ENCODE data around the gene TMEFF2.

TMEFF2 gene, protein sequence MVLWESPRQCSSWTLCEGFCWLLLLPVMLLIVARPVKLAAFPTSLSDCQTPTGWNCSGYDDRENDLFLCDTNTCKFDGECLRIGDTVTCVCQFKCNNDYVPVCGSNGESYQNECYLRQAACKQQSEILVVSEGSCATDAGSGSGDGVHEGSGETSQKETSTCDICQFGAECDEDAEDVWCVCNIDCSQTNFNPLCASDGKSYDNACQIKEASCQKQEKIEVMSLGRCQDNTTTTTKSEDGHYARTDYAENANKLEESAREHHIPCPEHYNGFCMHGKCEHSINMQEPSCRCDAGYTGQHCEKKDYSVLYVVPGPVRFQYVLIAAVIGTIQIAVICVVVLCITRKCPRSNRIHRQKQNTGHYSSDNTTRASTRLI

DNA sequence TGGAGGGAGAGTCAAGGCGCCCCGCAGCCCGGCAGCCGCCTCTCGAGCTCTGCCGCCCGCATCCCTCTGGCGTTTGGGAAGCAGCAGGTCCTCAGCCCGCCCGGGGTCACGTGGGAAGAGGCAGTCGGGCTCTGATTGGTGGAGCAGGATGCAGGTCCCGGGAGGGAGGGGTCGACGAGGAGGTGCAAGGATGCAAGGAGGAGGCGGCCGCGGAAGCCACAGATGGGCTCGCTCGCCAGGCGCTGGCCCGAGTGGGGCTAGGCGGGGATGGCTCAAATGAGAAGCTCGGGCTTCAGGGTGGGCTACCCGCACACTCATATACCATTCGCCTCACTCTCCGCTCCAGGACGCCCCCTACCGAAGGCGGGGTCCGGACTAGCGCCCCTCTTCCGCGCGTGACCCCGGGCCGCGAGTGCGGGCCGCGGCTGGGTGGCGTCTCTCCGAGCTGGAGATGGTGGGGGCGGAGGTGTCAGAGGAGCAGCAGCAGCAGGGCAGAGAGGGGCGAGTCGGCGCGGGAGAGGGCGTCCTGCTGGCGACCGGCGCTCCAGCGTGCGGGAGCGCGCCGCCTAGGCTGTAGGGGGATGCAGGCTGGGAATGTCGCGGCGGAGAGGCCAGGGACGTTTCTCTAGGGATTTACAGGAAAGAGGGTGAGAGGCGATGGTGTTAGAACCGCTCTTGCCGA is at the start of gene TMEFF2:
Gene TMEFF2, minus strand, starts transcription at position 68 of the 682 bp plus-strand sequence. CDS start 409 bp downstream, outside the sequence.
- peak; percentile 65 for DNase-seq

DNA sequence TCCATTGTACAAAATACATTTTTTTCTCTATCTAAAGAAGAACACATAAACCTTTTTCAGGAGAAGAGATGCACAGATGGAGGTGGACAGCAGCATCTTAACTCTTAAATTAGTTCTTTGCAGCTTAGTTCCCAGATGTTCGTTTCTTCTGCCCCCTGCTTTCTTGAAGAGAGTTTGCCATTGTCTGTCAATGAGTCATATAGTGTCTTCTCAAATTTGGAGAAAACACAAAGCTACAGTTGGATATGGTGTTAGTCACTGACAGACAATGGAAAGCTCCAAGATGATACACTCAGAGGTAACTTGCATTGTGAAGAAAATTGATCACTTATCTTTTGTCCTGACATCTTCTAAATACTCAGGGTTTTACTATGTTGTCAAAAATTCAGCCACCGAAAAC is 48.8 kb upstream of the TMEFF2 start:
- DNase-seq, result no peak

DNA sequence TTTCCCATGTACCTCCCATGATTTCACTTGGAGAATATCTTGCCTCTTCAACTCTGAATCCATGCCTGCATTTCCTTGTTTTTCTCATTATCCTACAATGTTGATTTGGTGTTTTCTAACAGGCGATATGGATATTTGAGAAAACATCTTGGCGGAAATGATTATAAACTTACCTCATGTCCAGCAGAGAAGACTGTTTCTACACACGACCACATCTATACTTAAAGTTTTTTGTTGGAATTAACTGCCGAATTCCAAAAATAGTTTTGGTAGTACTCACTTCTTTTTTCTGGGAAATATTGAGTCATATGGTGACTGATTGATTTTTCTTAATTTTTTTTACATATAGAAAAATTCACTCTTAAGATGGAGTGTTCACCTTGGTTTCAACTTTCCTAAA is 41.4 kb upstream of the TMEFF2 start:
- no peak for DNase-seq

DNA sequence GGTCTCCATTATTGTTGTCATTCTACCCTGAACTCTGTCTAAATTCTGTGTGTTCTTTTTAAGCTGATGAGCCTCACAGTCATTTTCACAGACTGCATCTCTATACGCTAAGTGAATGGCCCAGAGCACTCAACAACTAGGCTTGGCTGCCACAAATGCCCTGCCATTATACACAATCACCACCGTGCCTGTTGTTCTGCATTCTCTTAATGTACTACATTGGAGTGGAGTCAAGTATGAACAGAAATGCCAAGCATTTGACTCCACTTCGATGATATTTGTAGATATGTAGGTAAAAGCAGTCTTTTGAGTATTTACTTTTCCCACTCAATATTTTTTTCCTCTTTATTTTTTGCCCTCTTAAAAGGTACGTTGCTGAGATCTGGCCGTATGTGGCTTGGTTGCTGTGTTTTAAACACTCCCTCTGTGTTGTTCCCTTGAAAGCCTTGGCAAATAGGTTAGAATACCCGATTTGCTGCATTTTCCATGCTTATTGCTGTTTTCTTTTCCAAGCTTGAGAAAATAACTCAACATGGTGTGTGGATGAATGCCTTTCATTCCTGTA is 36.2 kb upstream of the TMEFF2 start:
- DNase-seq, result no peak

DNA sequence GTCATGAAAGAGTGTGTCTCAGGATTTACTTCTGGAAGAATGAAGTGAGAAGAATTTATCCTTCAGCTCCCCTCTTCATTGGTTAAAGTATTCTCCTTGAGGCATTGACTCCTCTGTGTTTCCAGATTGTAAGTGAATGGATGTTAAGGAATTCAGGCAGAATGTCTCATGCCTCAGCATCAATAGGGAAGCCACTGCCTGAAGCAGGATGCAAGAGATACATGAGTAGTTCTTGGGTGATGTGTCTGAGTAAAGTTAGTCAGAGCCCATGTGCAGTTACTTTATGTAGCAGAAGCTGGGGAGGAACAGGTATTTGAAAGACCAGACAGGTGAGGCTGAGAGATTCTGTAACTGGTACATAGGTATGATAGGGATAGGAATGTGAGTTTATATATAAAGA is 34.0 kb upstream of the TMEFF2 start:
- no peak for DNase-seq

DNA sequence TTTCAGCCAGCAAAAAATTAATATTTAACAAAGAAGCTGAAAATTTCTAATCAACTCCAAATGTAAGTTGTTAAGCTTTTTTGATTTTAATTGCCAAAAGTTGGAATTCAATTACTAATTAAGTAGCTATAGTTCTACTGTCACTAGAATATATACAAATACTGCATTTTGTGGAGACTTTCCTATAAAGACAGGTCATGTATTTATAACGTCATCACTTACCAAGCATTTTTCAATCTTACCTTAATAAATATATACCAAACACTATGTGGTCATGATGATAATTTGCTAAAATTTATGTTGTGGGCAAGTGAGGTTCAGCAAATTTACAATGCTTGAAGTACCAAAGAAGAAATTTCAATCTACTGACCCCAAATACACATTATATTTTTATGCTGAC is 24.2 kb upstream of the TMEFF2 start:
- DNase-seq, result no peak

DNA sequence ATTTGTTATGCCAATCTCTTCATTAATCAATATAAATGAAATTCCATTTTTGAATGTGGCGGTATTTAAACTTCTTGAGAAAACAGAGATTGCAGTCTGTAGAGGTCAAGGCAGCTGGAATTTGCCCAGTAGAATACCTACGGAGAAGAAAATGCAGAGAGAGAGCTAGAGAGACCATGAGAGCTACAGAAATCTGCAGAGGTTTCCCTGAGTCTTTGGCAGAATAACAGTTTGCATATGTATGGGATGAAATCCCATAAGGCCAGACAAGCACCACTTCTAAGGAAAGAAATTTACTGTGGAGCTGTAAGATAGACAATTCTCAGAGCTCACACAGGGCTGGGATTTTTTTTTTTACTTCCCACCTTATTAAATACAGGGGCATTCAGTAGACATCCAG is 23.6 kb upstream of the TMEFF2 start:
- no peak for DNase-seq

DNA sequence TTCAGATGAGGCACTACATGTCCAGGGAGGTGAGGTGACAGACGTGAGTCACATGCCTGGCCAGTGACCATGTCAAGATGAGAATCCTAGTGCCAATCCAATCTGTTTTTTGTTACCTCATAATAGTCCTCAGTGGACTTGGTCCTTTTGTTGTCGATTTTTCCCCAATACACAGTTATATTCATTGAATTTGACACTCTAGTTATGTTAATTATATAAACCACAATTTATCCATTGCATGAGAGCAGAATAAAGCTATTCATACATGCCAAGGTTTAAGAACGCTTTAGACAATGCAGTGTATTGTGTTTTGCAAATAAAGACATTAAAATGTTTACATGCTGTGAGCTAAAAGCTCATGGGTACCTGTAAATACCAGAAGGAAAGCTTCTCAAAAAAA is 21.6 kb upstream of the TMEFF2 start:
- no peak for DNase-seq

DNA sequence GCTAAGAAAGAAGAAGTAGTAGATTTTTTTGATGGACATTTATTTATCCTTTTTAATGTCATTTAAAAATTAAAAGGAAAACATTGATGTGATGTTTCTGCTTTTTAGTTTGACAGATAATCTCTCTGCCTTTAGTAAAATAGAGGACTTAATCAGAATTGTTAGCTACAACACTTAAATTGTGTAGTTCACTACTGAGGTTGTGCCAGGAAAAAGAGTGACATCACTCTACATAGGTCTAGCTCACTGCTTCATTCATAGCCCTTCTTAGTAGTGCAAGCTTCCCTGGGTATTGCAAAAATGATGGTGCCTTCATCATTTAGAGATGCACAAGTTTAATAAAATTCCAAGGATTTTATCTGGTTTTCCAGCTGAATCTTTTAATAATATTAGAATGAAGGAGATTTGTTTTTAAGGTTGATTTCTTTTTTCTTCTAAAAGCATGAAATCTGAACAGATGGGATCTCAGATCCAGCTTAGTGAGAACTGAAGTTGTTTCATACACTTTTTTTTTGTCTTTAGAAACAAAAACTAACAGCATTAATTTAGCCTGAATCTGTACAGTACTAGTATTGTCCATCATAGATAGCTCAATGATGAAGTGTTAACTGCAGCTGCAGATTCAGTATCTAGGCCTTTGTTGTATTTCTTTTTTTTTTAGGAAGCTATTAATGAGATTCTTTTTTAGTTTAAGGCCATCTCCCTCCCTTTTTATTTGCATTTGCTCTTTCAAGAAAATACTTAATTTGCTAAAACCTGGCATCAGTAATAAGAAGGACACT is 20.6 kb upstream of the TMEFF2 start:
- DNase-seq, result no peak

DNA sequence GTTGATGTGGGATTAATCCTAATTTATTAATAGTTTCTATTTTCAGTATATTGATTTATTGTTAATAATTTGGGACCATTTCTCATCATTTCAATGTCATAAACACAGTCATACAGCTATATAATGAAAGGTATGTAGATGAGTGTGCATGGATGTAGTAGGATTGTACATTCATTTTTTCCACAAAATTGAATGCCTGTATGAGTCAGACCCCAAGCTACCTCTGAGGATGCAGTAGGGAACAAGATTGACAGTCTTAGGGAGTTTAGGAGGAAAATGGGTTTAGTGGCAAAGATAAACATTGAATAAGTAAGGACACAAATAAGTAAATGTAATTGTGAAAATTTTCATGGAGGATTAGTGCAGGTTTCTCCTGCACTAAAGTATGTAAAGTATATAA is 14.1 kb upstream of the TMEFF2 start:
- DNase-seq, result no peak

DNA sequence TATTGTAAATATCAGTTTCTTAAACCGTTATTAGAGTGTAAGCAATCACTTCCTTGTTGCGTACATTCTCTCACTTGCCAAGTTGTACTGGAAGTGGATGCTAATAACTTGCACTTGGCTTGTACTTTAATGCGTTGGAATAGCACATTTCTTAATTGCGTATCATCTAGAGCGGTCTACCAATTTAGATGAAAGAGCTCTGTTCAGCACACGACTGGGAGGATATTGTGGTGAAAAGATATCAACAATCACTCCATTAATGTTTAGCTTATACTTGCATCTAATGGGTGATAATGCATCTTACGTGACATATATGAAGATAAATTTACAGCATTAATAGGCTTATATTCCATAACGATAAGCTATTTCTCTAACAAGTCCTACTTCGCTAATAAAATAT is 11.7 kb upstream of the TMEFF2 start:
- no peak for DNase-seq

DNA sequence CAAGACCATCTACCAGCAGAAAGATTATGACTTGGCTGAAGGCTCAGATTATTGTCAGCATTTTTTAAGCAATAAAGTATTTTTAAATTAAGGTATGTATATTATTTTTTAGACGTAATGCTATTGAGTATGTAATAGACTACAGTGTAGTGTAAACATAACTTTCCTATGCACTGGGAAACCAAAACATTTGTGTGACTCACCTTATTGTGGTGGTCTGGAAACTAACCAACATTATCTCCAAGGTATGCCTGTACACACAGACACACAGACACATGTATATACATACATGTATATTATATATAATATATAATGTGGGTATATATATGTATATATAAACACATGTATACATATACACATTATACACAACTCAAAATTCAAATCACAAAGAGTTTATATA is 9.1 kb upstream of the TMEFF2 start:
- DNase-seq, result no peak

DNA sequence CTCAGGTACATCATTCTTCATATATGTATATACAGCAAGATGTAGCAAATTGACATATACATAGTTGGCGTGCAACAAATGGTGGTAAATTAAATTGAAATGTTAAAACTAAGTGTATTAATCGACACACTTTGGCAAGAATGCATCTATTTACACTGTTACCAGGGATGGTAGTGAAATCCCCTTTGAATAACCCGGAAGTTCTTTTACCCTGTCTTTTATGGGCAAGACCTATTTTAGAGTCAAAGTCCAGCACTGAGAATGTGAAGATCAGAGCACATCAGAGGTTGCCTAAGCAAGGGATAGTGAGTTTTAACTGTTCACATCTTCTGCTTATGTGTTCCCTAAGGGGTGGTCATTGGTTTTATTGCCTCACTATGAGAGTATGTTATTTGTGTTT is 7.6 kb upstream of the TMEFF2 start:
- no peak for DNase-seq

DNA sequence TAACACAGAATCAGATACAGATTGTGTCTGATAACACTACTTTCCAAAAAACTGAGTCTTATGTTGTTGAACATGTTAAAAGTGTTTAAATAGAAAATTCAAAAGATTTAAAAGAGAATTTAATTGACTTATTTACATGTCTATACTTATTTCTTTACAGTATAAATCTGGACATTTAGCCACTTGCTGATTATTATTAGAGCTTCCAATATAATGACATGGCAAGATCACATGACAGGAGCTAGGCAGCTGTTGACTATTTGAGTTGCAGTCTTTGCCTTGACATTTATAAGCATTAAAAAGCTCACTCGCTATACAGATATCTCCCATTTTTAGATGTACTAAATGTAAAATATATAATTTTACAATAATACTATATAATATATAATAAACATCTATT is 6.4 kb upstream of the TMEFF2 start:
- DNase-seq, result no peak

DNA sequence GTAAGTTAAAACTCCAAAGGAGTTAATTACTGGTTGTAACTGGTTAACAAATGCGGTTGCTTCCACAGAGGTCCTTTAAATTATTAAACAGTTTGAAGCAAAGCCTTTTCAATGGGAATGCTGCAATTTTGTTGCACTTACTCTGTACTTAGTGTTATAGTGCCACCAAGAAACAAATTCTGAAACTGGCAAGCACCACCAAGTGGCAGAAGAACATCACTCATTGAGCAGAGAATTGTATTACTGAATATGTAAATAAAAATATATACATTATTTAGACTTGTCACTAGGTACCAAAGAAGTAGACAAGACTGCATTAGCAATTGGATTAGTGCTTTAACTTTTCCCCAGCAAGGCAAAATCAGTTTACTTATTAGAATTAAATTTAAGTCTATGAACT is 2.6 kb upstream of the TMEFF2 start:
- DNase-seq, result no peak

DNA sequence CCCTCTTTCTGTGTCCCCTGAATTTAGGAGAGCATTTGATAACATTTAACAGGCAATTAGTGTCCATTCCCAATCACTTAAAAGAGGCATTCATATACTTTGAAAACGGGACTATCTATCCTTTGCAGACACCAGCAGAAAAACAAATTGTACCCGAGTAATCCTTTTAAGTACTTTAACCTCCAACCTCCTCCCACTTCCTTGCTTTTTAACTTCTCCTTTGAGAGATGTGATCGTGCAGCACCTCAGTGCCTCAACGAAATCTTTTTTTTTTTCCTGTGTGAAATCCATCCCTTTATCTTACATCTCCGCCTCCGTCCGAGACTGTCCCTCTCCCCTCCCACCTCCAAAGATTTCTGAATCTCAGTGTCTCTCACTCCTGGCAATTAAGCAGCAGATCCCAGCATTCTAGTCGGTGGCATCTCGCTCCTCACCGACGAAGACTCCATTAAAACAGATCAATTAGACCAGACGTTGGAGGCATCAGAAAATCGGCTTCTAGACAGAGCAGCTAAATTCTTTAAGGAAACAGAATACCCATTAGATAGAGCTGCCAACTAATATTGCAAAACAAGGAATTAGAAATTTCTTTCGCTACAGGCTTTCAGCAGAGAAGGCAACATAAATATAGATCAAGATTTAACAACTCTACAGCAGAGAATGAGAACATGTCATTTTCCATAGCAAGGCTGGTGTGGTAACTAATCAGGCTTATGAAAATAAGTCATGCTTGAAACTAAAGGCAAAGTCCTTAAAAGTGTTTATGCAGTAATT is 1.9 kb upstream of the TMEFF2 start:
- peak; percentile 10 for DNase-seq

DNA sequence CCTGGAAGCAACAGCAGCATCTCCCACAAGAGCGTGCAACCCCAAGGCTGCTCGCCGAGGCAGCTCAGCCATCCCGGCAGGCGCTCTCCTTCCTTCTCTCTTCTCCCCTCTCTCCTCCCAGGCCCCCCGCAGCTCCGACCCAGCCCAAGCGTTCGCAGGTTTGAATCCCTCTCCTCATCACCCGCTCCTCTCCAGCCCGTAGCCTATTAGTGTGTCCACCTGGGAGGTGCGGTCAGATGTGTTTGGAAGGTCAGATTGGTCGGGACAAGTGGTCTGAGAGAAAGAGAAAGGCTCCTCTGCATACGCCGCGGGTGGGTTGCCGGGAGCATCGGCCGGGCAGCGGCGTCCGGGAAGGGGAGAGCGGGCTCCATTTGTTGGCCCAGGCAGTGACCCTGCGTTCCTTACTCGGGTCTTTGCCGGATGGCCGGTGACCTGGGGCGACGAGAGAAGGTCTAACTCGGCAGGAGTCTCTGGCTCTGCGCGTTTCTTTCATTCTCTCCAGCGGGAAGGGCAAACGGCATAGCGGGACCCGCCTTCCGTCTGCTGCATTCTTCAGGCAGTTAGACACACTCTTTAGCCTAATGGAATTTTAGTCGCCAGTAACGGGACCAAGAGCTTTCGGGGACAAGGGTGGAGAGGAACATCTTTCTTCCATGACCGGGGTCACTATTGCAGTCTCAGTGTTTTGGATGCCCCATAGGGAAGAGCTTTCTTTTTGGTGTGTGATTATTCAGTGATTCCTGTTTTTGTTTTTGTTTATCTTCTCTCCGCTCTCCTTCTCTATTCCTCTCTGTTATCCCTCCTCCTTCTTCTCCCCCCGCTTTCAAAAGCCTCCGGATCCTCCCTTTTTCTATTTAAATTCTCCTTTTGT is 1.1 kb upstream of the TMEFF2 start:
- DNase-seq, result no peak

DNA sequence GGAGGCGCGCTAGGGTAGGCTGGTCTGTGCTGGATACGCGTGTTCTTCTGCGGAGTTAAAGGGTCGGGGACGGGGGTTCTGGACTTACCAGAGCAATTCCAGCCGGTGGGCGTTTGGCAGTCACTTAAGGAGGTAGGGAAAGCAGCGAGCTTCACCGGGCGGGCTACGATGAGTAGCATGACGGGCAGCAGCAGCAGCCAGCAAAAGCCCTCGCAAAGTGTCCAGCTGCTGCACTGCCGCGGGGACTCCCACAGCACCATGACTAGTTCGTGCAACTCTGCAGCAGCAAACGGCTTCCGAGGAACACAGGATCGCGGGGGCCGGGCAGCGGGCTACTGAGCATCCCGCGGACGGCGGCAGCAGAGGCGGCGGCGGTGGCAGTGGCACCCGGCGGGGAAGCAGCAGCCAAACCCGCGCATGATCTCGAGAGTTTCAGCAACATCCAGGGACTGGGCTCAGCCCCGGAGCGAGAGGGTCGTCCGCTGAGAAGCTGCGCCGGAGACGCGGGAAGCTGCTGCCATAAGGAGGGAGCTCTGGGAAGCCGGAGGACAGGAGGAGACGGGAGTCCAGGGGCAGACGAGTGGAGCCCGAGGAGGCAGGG is 368 bp downstream of the TMEFF2 start:
- peak; percentile 13 for DNase-seq

DNA sequence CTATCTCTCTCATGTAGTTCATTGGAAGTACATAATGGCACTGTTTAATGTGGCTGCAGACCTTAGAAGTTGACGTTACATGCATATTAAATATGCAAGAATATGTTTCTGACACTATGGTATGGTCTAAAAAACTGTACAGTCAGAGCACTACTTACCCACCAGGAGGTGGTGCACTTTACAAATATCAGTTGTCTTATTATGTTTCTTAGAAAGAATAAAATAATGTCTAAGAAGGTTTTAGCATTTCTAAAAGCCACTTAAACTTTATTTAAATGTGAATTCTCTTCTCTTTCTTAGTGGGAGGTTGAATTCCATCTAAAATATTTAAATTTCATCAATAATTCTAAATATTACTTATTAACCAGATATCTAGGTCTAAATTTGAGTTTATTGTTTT is 4.3 kb downstream of the TMEFF2 start:
- peak; percentile 22 for DNase-seq

DNA sequence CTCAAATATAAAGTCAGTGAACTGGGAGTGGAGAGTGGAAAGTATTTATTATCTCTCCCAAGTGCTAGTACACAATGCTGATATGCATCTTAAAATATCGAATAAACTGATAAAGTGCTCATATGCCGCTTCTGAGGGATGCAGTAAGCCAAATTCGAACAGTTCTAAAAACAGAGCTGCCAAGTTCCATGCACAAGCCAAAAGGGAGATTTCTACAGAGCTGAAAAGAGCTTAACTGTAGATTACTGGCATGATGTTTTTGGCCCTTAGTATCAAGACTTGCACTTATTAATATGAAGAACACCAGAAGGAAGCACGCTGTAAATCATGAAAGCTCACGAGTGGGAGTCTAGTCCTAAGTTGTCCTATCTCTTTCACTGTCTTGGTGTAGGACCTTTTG is 7.9 kb downstream of the TMEFF2 start:
- no peak for DNase-seq

DNA sequence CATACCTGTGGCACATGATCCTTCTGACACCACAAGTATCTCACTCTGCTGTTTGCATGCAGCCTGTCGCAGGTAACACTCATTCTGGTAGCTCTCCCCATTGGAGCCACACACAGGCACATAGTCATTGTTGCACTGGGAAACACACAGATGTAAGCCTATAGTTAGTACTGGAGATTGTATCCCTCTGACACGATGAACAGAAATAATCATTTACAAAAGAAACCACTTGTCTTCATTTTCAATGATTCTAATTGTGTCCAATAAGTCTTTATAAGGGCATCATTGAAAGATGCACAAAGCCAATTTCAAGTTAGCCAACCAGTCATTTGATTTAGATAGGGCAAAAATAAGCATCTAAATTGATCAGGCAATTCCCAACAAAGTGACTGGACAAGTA is 10.4 kb downstream of the TMEFF2 start:
- no peak for DNase-seq
